Measurements from ENCODE around the gene ANKRD10. TPM values are rescaled to one million over a fixed set of nuclear protein-coding genes. Genes with fewer than 3 reads are reported as not detected.

Gene ANKRD10
- total RNA-seq, 3 donors from 2014 or later, result 52.4 to 72.4 (median 66.4) TPM

GRCh38 chr13:110835721-110836604, 78.9 kb downstream of the ANKRD10 start:
- H3K27me3 Mint-ChIP-seq (ENCODE audit: low read depth), result peaks cover 13% of the 10 kb centered on the region
- no peaks in the 10 kb centered on the region for H3K9me3 Mint-ChIP-seq
- H3K36me3 Mint-ChIP-seq (ENCODE audit: insufficient read depth), result no peaks in the 10 kb centered on the region
- no peak overlapping the region for H3K4me3 Mint-ChIP-seq
- no peaks in the 10 kb centered on the region for H3K4me1 Mint-ChIP-seq (ENCODE audit: low read depth)
- no peak for DNase-seq
- ATAC-seq, result no peak

DNA sequence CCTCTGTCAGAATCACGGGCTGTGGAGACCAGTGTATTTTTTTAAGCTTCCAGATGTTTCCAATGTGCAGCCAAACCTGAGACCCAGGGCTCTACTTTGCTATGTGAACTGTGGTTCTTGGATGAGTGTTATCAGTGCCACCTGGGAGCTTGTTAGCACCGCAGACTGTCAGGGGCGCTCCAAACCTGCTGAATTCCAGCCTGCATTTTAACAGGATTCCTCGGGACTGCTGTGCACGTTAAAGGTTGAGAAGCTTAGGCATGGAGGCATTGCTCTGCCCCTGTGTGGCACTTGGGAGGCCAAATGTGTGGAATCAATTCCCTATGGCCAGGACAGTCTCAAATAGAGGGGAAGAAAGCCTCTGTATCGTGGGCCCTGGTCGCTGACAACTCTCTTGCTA, 80.3 kb downstream of the ANKRD10 start:
- Mint-ChIP-seq H3K4me3 (no peak overlapping the region), H3K27me3 (ENCODE audit: low read depth) (peaks cover 6% of the 10 kb centered on the region), H3K9me3 (no peaks in the 10 kb centered on the region), H3K4me1 (ENCODE audit: low read depth) (no peaks in the 10 kb centered on the region), H3K36me3 (ENCODE audit: insufficient read depth) (no peaks in the 10 kb centered on the region)
- DNase-seq (no peak), ATAC-seq (no peak)

- Mint-ChIP-seq H3K4me1 (ENCODE audit: low read depth) (no peaks in the 10 kb centered on the region), H3K36me3 (ENCODE audit: insufficient read depth) (no peaks in the 10 kb centered on the region), H3K27me3 (ENCODE audit: low read depth) (peaks cover 4% of the 10 kb centered on the region), H3K9me3 (no peaks in the 10 kb centered on the region), H3K4me3 (no peak overlapping the region)
- DNase-seq, result no peak
- no peak for ATAC-seq
Measured at GRCh38 chr13:110832531-110832930, 82.3 kb downstream of the ANKRD10 start.

DNA sequence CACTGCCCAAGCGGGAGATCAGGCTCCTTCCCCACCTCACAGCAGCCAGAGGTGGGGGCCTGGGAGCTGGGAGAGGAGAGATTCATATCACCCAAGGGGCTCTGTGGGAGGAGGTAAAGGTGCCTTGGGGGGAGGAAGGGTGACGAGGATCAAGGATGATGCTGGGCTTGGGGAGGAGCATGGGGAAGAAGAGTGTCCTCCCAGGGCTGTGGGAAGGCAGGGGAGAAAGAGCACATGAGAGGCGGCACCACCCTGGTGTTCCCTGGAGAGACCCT, 82.7 kb downstream of the ANKRD10 start:
- Mint-ChIP-seq H3K4me3 (no peak overlapping the region), H3K36me3 (ENCODE audit: insufficient read depth) (no peaks in the 10 kb centered on the region), H3K9me3 (no peaks in the 10 kb centered on the region), H3K4me1 (ENCODE audit: low read depth) (no peaks in the 10 kb centered on the region), H3K27me3 (ENCODE audit: low read depth) (peaks cover 4% of the 10 kb centered on the region)
- ATAC-seq (no peak), DNase-seq (no peak)

DNA sequence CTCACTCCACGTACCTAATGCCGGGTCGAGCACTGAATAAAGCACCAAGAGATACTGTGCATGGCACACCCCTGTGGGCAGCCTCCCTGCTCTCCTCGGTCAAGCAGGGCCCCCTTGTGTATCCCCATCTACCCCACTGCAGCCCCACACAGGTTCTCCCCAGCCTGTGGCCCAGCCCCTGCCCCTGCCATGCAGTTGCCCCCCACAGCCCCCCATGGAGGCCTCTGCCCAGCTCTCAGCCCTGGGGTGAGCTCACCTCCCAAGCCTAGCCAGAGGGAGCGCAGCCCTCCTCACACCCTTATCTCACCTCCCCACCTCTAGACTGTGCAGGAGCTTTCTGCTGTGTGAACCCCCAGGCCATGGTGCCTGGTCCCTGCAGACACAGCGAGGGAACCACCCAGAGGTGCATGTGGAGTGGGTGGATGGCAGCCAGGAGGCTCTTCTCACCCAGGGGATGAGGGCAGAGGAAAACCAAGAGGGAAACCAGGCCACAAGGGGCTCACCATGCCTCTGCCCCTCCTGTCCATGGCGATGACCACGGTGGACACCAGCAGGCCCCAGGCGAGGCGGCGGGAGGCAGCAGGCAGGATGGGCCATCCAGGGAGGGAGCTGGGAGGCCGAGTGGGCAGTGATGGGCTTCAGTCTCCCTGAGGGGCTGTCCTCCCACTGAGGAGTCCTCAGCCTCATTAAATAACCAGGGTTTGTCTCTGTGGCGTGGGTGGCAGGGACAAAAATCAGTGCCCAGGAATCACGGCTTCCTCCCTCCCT, 83.2 kb downstream of the ANKRD10 start:
- H3K9me3 Mint-ChIP-seq, result no peaks in the 10 kb centered on the region
- no peaks in the 10 kb centered on the region for H3K36me3 Mint-ChIP-seq (ENCODE audit: insufficient read depth)
- DNase-seq, result no peak
- no peaks in the 10 kb centered on the region for H3K4me1 Mint-ChIP-seq (ENCODE audit: low read depth)
- no peak overlapping the region for H3K4me3 Mint-ChIP-seq
- H3K27me3 Mint-ChIP-seq (ENCODE audit: low read depth), result peaks cover 4% of the 10 kb centered on the region
- no peak for ATAC-seq

DNA sequence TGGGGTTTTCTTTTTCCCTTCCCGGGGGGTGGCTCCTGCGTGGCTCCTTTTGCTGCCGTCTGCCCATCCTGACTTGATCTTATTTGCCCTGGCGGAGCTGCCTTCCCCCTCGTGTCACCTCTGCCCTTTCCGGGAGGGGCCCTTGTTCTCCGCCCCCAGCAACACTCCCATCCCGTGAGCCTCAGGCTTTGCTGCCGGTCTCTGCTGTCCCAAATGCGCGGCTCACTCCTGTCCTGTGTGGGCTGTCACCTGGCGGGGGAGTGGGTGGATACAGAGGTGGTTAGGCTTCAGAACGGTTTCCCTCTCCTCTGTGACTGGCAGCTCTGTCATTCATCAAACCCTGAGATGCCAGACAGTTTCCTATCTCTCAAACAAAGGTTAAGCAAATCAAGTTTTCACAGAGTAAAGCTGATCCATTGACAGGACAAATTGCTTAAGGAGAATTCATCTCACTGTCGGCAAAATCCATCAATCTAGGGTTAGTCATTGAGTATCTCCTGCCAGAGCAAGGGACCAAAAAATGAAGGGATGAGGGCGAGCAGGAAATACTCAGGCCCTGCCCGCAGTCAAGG, 84.0 kb downstream of the ANKRD10 start:
- peaks cover 4% of the 10 kb centered on the region for H3K27me3 Mint-ChIP-seq (ENCODE audit: low read depth)
- ATAC-seq (no peak), DNase-seq (no peak)
- H3K9me3 Mint-ChIP-seq, result no peaks in the 10 kb centered on the region
- no peaks in the 10 kb centered on the region for H3K4me1 Mint-ChIP-seq (ENCODE audit: low read depth)
- no peak overlapping the region for H3K4me3 Mint-ChIP-seq
- no peaks in the 10 kb centered on the region for H3K36me3 Mint-ChIP-seq (ENCODE audit: insufficient read depth)

- Mint-ChIP-seq H3K4me1 (ENCODE audit: low read depth) (no peaks in the 10 kb centered on the region), H3K36me3 (ENCODE audit: insufficient read depth) (no peaks in the 10 kb centered on the region), H3K4me3 (no peak overlapping the region), H3K27me3 (ENCODE audit: low read depth) (peaks cover 4% of the 10 kb centered on the region), H3K9me3 (no peaks in the 10 kb centered on the region)
- DNase-seq (no peak), ATAC-seq (no peak)
Measured at GRCh38 chr13:110830331-110830730, 84.5 kb downstream of the ANKRD10 start.

- no peak for ATAC-seq
- H3K27me3 Mint-ChIP-seq (ENCODE audit: low read depth), result peaks cover 4% of the 10 kb centered on the region
Measured at GRCh38 chr13:110829486-110829885, 85.4 kb downstream of the ANKRD10 start.

DNA sequence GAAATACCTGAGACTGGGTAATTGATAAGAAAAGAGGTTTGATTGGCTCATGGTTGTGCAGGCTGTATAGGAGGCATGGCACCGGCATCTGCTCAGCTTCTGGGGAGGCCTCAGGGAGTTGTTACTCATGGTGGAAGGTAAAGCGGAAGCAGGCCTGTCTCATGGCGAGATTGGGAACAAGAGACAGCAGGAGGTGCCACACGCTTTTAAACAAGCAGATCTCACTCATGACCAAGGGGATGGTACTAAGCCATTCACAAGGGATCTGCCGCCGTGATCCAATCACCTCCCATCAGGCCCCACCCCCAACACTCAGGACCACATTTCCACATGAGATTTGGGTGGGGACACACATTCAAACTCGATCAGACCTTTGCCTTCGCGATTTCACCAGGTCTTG, 86.2 kb downstream of the ANKRD10 start:
- H3K4me1 Mint-ChIP-seq (ENCODE audit: low read depth), result no peaks in the 10 kb centered on the region
- no peaks in the 10 kb centered on the region for H3K9me3 Mint-ChIP-seq
- no peak for ATAC-seq
- H3K4me3 Mint-ChIP-seq, result no peak overlapping the region
- no peak for DNase-seq
- H3K36me3 Mint-ChIP-seq (ENCODE audit: insufficient read depth), result no peaks in the 10 kb centered on the region
- H3K27me3 Mint-ChIP-seq (ENCODE audit: low read depth), result peaks cover 4% of the 10 kb centered on the region

More at GRCh38 chr13:110829486-110829885, 85.4 kb downstream of the ANKRD10 start:
- DNase-seq, result no peak
- no peak overlapping the region for H3K4me3 Mint-ChIP-seq
- H3K9me3 Mint-ChIP-seq, result no peaks in the 10 kb centered on the region
- no peaks in the 10 kb centered on the region for H3K4me1 Mint-ChIP-seq (ENCODE audit: low read depth)
- no peaks in the 10 kb centered on the region for H3K36me3 Mint-ChIP-seq (ENCODE audit: insufficient read depth)

Other genes starting within 250 kb of the ANKRD10 start
- 10 to 100 TPM; 72.6 to 97.4 (median 80.3) TPM for gene CARS2, start 209.0 kb downstream of the ANKRD10 start, total RNA-seq
- 10 to 100 TPM; 16.9 to 17.7 (median 17.5) TPM for gene ING1, start 201.4 kb downstream of the ANKRD10 start, total RNA-seq
- 10 to 100 TPM; 42.8 to 49.6 (median 45.1) TPM for gene ARHGEF7, start 200.2 kb upstream of the ANKRD10 start, total RNA-seq